GM21529 (cell line): Measurements from ENCODE around the gene APOA1.

Experiments
- ATAC-seq: cut with Tn5 transposase; IDR thresholded peaks from one replicate; pipeline ENCODE4 v1.9.1; 2021; ENCODE audit not compliant: unreplicated experiment

Gene APOA1

GRCh38 chr11:116859175-116859574 lies 21.8 kb upstream of the APOA1 start:
- ATAC-seq, result no peak

DNA sequence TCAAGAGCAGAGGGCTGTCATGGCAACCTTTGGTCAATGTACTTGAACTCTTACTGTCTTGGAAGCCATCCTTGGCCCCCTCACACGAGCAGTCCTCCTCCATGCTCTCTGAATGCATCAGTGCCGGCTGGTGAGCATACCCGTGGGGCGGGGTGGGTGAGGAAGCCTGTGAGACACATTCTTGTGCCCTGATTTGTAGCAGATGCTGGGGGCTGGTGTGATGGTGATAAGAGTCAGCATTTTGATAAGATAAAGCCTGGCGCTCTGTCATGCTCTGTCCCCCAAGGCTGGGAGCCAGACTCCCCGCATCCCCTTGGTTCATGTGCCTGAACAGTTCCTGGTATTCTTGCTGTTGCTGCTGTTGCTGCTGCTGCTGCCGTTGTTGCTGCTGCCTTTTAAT lies 20.5 kb upstream of the APOA1 start:
- ATAC-seq, result no peak

DNA sequence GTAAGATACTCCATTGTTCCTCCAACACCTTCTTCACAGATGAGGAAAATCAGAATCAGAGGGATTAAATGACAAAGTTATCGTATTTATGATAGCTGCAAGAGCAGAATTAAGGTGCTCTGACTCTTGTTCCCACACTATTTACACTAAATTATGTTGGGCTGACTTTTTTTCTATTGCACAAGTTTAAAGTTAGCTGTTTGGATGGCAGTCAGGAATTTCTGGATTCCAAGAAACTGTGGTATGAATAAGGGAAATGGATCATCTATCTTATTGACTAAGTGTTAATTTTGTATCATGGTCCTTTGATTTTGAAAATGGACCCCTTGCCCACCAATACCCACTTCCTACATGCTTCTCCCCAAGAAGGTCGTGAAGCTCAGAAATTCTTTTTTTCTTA lies 19.9 kb upstream of the APOA1 start:
- no peak for ATAC-seq

DNA sequence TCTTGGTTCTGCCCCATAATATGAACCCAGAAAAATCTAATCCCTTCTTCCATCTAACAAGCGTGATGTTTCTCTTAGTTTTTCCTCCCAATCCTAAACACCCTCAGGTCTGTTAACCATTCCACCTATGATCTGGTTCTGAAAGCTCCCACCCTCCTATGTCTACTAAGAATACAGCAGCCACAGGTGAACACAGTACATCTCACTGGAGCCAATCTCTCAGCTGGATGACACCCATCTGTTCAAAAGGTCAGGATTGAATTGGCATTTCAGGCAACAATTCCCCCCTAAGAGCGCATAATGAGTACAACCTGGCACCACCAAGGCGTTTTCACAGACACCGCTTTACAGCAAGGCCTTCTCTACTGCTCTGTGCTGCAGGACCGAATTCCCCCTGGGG lies 19.0 kb upstream of the APOA1 start:
- no peak for ATAC-seq

GRCh38 chr11:116855413-116855812 lies 18.0 kb upstream of the APOA1 start:
- no peak for ATAC-seq

DNA sequence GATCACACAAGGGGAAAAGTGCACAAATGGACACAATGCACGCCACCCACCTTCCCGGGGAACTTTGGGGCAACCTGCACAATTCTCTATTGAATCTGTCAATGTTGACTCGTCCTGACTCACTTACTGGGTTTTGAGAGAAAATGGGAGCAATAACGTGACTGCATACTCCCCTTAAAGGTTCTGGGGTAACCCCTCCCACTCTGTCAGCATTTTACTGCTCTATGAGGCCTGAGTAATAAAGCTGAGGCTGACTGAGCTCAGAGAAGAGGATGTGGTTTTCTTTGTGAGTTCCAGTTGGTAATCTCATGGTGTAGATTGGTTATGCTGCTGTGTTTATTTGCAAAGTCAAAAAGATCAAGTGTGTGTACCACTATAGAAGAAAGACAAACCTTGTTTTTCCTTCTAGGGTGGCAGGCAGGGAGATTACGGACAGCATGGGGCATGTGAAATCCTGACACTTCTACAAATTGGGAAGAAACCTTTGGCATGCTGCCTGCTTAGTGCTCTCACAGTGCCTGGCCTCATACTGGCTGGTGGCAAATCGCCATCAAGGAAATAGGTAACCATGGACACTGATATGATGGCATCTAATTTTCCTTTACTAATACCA lies 16.1 kb upstream of the APOA1 start:
- ATAC-seq, result peak; percentile 95

DNA sequence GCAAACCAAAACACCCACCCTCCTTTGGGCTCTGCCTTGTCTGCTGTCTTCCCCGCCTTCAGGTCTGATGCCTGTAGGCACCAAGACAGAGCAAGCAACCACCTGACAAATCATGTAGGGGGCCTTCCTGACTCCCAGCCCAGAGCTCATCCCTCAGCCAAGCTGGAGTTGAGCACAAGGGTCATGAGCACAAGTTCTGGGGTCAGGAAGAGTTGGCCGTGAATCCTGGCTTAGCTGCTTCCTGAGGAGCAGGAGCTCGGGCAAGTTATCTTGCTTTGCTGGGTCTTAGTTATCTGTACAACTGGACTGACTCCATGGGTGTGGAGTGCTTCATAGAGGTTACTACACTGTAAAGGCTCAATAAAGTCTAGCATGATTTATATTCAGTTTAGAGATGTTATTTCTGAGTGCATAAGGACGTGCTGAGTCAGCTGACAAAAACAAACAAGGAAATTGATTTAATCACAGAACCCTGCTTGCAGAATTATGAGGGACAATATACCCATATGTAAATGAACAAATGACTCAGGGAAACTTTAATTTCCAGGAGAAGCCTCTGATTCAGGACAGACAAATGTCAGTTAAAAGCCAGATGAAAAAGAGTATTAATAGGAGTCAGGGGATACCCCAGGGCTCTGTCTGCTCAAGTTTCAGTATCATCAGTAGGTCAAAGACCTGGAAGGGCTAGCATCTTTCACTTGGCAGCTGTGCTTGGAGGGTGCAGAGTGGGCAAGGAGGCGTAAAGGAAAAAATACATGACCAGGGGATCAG lies 15.0 kb upstream of the APOA1 start:
- ATAC-seq, result peak; percentile 42

DNA sequence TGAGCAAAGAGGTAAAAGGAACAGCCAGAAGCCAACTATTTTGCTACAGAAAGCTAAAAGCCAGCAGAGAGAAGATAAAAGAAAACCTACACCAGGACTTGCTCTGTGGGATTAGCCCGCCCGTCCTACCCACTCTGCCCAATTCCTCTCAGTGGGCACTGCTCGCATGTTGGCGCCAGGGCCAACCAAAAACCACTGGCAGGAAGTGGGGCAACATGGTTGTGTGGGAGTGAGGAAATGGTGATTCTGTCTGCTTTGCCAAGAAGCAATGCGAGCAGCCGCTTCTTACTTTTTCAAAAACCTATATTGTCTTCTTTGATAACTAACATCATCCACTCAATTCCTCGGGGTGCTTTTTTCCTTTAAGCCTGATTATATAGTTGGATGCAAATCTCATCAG lies 14.2 kb upstream of the APOA1 start:
- no peak for ATAC-seq

- no peak for ATAC-seq
These were observed 12.1 kb upstream of the APOA1 start for GRCh38 chr11:116849486-116849885.

DNA sequence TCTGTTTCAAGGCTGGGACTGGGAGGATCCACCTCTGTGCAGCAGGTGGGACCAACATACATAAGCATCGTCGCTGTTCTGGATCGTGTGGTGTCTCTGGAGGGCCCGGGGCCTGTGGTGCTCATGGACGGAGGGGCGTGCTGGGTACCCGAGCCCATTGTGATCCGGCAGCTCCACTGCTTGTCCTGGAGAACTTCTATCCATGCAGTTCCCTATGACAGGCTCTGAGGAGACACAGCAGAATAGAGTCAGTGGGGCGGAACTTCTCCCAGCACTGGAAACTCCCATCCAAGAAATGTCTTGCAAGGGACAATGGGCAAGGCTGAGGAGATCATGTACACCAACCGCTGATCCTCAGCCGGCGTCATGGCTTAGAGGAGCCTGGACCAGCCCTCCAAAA lies 11.6 kb upstream of the APOA1 start:
- no peak for ATAC-seq

GRCh38 chr11:116847612-116848011 lies 10.2 kb upstream of the APOA1 start:
- ATAC-seq, result no peak

- ATAC-seq, result no peak
These were observed 7.3 kb upstream of the APOA1 start for GRCh38 chr11:116844722-116845121.

DNA sequence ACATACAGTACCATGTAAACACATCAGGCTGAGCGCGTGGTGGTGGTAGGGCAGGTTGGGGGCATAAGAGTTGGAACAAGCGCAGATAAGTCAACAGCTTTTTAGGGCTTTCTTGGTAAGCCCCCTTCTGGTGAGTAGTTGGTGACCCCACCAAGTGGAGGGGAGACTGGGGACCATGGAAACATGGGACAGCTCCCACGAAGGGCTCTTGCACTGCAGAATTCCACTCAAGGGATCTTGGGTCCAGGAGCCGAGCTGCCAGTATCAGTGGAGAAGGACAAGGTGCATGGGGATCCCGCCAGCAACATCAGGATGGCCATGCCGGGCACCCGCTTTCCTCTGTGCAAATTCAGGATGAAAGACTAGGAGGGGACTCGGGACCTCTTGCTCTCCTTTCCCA lies 6.2 kb upstream of the APOA1 start:
- ATAC-seq, result no peak

DNA sequence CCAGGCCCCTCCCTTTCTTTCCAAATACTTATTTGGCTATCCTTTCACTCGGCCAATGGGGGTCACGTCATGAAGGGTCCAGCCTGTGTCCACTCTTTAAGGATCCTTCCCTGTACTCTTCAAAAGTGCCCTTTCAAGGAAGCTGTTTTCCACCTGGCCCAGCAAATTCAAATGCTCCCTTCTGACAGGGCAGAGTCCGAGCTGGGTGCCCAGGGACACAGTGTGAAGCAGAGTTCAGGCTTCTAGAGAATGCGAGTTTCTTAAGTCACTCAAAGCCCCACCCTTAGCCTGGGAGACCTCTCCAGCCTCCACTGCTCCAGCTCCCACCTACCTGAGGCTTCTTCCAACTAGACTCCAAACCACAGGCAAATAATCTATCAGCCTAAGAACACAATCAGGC lies 5.5 kb upstream of the APOA1 start:
- ATAC-seq, result no peak

GRCh38 chr11:116842117-116842516 lies 4.7 kb upstream of the APOA1 start:
- ATAC-seq, result no peak

GRCh38 chr11:116840746-116841296 lies 3.4 kb upstream of the APOA1 start:
- ATAC-seq, result no peak

GRCh38 chr11:116840224-116840745 lies 2.9 kb upstream of the APOA1 start:
- ATAC-seq, result no peak

DNA sequence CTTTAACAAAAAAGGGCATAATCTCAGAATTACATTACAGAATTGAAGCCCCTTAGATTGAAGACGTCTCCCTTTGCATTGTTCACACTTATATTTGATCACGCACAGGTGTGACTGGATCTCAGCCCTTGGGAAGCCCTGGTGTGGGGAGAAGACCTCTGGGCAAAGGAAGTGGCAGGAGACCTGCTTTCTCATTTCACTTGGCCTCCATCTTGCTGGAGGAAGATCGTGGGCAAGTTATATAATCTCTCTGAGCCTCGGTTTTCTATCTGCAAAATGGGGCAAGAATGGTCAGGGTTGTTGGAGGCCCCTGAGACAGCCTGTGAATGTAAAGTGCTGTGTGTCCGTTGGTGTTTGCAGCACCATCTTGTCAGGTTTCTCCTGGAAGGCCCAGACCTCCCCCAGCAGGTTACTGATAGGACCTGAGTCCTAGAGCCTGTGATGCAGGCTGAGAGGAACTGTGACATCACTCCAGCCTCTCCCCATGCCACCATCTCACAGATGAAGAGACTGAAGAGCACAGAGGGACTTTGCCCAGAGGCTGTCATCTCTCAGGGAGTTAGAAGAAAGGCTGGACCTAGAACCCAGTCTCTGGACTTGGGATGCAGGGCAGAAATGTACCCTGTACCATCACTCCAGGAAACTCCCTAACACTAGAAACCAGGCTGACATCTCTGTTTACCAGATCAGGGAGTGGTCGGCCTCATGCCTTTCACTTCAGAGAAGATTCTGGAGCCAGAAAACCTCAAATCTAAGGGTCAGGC lies 1.1 kb upstream of the APOA1 start:
- no peak for ATAC-seq

GRCh38 chr11:116836632-116836991 lies 810 bp downstream of the APOA1 start:
- no peak for ATAC-seq

GRCh38 chr11:116835791-116836631 lies 1.4 kb downstream of the APOA1 start:
- peak; percentile 87 for ATAC-seq
